ENCODE results near the gene SUCLA2.

SUCLA2 gene

DNA sequence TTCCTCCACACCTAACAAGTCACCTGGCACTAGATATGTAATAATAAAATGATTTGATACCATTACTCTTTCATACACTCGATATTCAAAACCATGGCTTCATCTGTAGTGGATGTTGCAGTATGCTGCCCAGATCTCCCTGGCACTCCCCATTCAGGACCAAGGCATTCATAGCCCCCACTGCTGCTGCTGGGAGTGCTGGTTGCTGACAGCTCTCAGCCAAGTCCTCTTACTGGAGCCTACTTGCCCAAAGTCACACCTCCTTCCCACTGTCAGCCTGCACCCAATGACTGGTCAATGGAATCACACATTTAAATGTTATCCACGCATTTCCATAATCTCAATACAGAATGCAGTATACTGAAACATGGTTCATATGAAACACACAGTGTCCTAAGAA, 3.7 kb downstream of the SUCLA2 start:
- no peak for TF ChIP-seq FOXP2 (optimal IDR thresholded peaks at IDR 0.05; ENCODE audit: borderline replicate concordance, extremely low read depth, extremely low read length, insufficient read depth)
- TF ChIP-seq TAF1 (IDR thresholded peaks at IDR 0.05; ENCODE audit: borderline replicate concordance, insufficient read depth, low read length) = no peak

DNA sequence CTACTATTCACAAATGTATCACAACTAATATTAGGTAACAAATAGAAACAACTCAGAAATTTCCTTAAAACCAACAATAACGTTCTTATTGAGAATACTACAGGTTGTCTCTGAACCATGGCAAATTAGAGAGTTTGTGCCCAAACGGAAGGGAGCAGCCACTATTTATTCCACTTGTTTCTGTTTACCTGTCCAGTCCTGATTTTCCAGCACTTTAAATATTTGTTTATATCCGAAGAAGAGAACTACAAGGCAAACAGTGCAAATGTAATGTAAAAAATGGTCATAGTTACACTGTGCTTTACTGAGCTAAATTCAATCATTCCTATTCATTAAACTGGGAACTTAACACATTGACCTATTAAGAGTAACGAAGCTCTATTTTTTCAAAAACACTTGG, 9.2 kb downstream of the SUCLA2 start:
- no peak for TF ChIP-seq SIN3A (IDR thresholded peaks at IDR 0.05; ENCODE audit: borderline replicate concordance, insufficient read depth, low read length)
- no peak for TF ChIP-seq TAF1 (IDR thresholded peaks at IDR 0.05; ENCODE audit: borderline replicate concordance, insufficient read depth, low read length)
- TF ChIP-seq FOXP2 (optimal IDR thresholded peaks at IDR 0.05; ENCODE audit: borderline replicate concordance, extremely low read depth, extremely low read length, insufficient read depth) = no peak
- TF ChIP-seq, protein P1, sequence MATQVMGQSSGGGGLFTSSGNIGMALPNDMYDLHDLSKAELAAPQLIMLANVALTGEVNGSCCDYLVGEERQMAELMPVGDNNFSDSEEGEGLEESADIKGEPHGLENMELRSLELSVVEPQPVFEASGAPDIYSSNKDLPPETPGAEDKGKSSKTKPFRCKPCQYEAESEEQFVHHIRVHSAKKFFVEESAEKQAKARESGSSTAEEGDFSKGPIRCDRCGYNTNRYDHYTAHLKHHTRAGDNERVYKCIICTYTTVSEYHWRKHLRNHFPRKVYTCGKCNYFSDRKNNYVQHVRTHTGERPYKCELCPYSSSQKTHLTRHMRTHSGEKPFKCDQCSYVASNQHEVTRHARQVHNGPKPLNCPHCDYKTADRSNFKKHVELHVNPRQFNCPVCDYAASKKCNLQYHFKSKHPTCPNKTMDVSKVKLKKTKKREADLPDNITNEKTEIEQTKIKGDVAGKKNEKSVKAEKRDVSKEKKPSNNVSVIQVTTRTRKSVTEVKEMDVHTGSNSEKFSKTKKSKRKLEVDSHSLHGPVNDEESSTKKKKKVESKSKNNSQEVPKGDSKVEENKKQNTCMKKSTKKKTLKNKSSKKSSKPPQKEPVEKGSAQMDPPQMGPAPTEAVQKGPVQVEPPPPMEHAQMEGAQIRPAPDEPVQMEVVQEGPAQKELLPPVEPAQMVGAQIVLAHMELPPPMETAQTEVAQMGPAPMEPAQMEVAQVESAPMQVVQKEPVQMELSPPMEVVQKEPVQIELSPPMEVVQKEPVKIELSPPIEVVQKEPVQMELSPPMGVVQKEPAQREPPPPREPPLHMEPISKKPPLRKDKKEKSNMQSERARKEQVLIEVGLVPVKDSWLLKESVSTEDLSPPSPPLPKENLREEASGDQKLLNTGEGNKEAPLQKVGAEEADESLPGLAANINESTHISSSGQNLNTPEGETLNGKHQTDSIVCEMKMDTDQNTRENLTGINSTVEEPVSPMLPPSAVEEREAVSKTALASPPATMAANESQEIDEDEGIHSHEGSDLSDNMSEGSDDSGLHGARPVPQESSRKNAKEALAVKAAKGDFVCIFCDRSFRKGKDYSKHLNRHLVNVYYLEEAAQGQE (IDR thresholded peaks at IDR 0.05; ENCODE audit: insufficient read depth in 1 of 2, low read depth in 2 of 2, low read length in 2 of 2) = no peak
- no peak for TF ChIP-seq POLR2AphosphoS5 (IDR thresholded peaks at IDR 0.05; ENCODE audit: low read depth, low read length)

DNA sequence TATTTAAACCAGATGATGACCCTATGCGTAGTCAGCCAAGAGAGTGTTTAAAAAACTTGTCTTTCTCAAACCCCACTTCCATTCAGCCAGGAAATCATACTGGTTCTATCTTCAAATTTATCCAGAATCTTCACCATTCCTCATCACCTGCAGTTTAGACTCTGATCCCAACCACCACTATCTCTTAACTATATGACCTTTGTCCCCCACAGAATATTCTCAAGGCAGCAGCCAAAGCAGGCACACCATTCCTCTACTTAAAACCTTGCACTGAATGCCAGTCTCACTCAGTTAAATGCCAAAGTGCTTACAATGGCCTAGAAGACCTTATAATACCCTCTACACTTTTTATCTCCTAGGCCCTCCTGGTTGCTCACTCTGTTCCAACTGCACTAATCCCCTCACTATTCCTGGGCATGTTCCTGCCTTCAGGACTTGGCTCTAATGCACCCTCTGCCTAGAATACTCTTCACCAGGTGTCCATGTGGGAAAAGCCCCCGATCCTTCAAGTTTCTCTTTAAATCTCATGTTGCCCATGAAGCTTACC, 10.1 kb downstream of the SUCLA2 start:
- TF ChIP-seq, protein P1 (IDR thresholded peaks at IDR 0.05; ENCODE audit: insufficient read depth in 1 of 2, low read depth in 2 of 2, low read length in 2 of 2) = no peak
- TF ChIP-seq FOXP2 (optimal IDR thresholded peaks at IDR 0.05; ENCODE audit: borderline replicate concordance, extremely low read depth, extremely low read length, insufficient read depth) (no peak), SIN3A (IDR thresholded peaks at IDR 0.05; ENCODE audit: borderline replicate concordance, insufficient read depth, low read length) (no peak), TAF1 (IDR thresholded peaks at IDR 0.05; ENCODE audit: borderline replicate concordance, insufficient read depth, low read length) (no peak), POLR2AphosphoS5 (IDR thresholded peaks at IDR 0.05; ENCODE audit: low read depth, low read length) (no peak)

DNA sequence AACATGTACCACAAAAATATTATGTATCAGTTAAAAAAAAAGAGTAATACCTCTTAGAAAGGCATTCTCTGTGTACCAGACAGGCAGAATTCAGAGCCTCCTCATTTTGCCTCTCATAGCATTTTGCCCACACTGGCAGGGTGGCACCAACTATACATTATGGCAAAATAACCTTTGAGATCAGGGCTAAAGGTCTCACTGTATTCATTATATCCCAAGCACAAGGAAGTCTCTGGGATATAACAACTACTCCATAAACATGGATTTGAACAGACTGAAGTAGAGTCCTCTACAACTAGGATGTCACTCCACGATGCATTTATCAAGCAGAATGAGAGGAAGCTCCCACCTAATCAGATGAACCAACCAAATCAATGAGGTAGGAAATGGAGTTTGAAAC, 10.6 kb downstream of the SUCLA2 start:
- TF ChIP-seq, protein P1 (IDR thresholded peaks at IDR 0.05; ENCODE audit: insufficient read depth in 1 of 2, low read depth in 2 of 2, low read length in 2 of 2) = no peak
- TF ChIP-seq SIN3A (IDR thresholded peaks at IDR 0.05; ENCODE audit: borderline replicate concordance, insufficient read depth, low read length) (no peak), POLR2AphosphoS5 (IDR thresholded peaks at IDR 0.05; ENCODE audit: low read depth, low read length) (no peak), FOXP2 (optimal IDR thresholded peaks at IDR 0.05; ENCODE audit: borderline replicate concordance, extremely low read depth, extremely low read length, insufficient read depth) (no peak), TAF1 (IDR thresholded peaks at IDR 0.05; ENCODE audit: borderline replicate concordance, insufficient read depth, low read length) (no peak)

DNA sequence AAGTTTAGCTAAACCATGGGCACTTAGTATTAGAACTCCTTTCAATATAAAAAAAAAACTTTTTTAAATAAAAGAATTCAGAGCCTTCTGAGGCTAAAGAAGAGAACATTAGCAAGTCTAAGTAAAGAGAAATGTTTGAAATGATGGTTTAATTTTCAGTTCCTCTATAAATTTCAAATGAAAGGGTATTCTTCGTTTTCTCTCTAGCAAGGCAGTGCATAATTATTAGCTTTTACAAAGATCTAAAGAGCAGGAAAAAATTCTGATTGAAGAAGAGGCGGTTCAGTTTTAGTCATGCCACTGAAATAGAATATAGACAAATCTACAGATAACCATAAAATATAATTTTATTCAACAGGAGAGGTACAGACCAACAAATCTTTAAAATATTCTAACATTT, 18.0 kb downstream of the SUCLA2 start:
- no peak for TF ChIP-seq TAF1 (IDR thresholded peaks at IDR 0.05; ENCODE audit: borderline replicate concordance, insufficient read depth, low read length)
- TF ChIP-seq POLR2AphosphoS5 (IDR thresholded peaks at IDR 0.05; ENCODE audit: low read depth, low read length) = no peak
- TF ChIP-seq FOXP2 (optimal IDR thresholded peaks at IDR 0.05; ENCODE audit: borderline replicate concordance, extremely low read depth, extremely low read length, insufficient read depth) = no peak
- TF ChIP-seq, protein P1 (IDR thresholded peaks at IDR 0.05; ENCODE audit: insufficient read depth in 1 of 2, low read depth in 2 of 2, low read length in 2 of 2) = no peak
- no peak for TF ChIP-seq SIN3A (IDR thresholded peaks at IDR 0.05; ENCODE audit: borderline replicate concordance, insufficient read depth, low read length)
